Measurements from ENCODE around the gene DAPK3. TPM values are rescaled to one million over a fixed set of nuclear protein-coding genes. Genes with fewer than 3 reads are reported as not detected.
"Not testable (repeated sequence)": the region's sequence is repeated elsewhere in the genome, so short reads cannot be mapped to it uniquely, and the experiment has no call there.

The DAPK3 gene
- total and polyA plus RNA-seq, 8 donors = 20.6 to 61.4 (median 30.4) TPM

GRCh38 chr19:3944018-3944721 is 26.7 kb downstream of the DAPK3 start:
- WGBS, 2 donors = 83 to 87% methylated on average over 11 of the region's 11 CpGs
- no peak for ATAC-seq
- H3K4me3 ChIP-seq = no peak overlapping the region
- H3K4me1 ChIP-seq = no peaks in the 10 kb centered on the region
- DNase-seq = no peak
- no peaks in the 10 kb centered on the region for H3K9me3 ChIP-seq
- no peak for FAIRE-seq
- no peak overlapping the region for H3K27ac ChIP-seq
- H3K36me3 ChIP-seq = no peaks in the 10 kb centered on the region
- intact Hi-C loops (cut with DNase I) = no loop called here
- H3K27me3 ChIP-seq = no peaks in the 10 kb centered on the region
- TF ChIP-seq CTCF (IDR thresholded peaks at IDR 0.05) = no peak

- 86 to 90% methylated on average over 8 of the region's 8 CpGs for WGBS, 2 donors
- intact Hi-C loops (cut with DNase I) = no loop called here
- FAIRE-seq (no peak), DNase-seq (no peak), ATAC-seq (no peak)
- Histone ChIP-seq H3K27ac (no peak overlapping the region), H3K4me3 (no peak overlapping the region), H3K9me3 (no peaks in the 10 kb centered on the region), H3K36me3 (no peaks in the 10 kb centered on the region), H3K4me1 (no peaks in the 10 kb centered on the region), H3K27me3 (no peaks in the 10 kb centered on the region)
- no peak for TF ChIP-seq CTCF (IDR thresholded peaks at IDR 0.05)
Measured at GRCh38 chr19:3942790-3943409, 28.0 kb downstream of the DAPK3 start.

- H3K4me3 ChIP-seq; intact Hi-C loops (cut with DNase I); H3K27me3 ChIP-seq; ATAC-seq; H3K36me3 ChIP-seq; H3K4me1 ChIP-seq; FAIRE-seq; DNase-seq; H3K27ac ChIP-seq; H3K9me3 ChIP-seq: not testable (repeated sequence)
- 89 to 91% methylated on average over 22 of the region's 22 CpGs for WGBS, 2 donors
Measured at GRCh38 chr19:3938300-3938950, 32.5 kb downstream of the DAPK3 start.

GRCh38 chr19:3936506-3937442 is 34.1 kb downstream of the DAPK3 start:
- H3K4me3 ChIP-seq = no peak overlapping the region
- peaks cover 0 to 3% (median 0%) of the 10 kb centered on the region in 4 donors for H3K27me3 ChIP-seq
- TF ChIP-seq CTCF (IDR thresholded peaks at IDR 0.05) = no peak
- no peak for ATAC-seq
- H3K27ac ChIP-seq = no peak overlapping the region
- no peak for FAIRE-seq
- peaks cover 0 to 3% (median 0%) of the 10 kb centered on the region in 3 donors for H3K4me1 ChIP-seq
- no peaks in the 10 kb centered on the region for H3K9me3 ChIP-seq
- no peaks in the 10 kb centered on the region for H3K36me3 ChIP-seq
- DNase-seq = no peak
- WGBS, 2 donors = 79 to 81% methylated on average over 19 to 27 of the region's 29 CpGs
- intact Hi-C loops (cut with DNase I) = no loop called here
